HepG2 (cell line): ENCODE results near the gene MEF2D. TPM values are rescaled to one million over a fixed set of nuclear protein-coding genes. Genes with fewer than 3 reads are reported as not detected.

ENCODE experiments used
- AHDC1 ChIP-seq: sonication (generic); formaldehyde crosslinking; IDR thresholded peaks from 2 replicates; pipeline ENCODE4 v1.5.1; 2020; ENCODE audit warnings: mild to moderate bottlenecking, missing genetic modification reagents, borderline replicate concordance
- BCL3 ChIP-seq: sonication (generic); formaldehyde crosslinking; IDR thresholded peaks from 2 replicates; pipeline ENCODE4 v1.5.1; 2020; ENCODE audit warnings: mild to moderate bottlenecking, missing genetic modification reagents, moderate library complexity
- CREB1 ChIP-seq, 2 experiments: fragments of 450-650 bp in 1 of 2; IDR thresholded peaks; 2 replicates each; pipeline ENCODE4 v1.6.1; 2016 to 2017; ENCODE audit warnings: control low read depth in 1 of 2, mild to moderate bottlenecking in 1 of 2, missing compliant biosample characterization in 1 of 2, missing genetic modification characterization in 1 of 2
- CTCF ChIP-seq: sonication (generic); formaldehyde crosslinking; IDR thresholded peaks from 2 replicates; pipeline ENCODE4 v1.5.0; 2020; ENCODE audit warnings: mild to moderate bottlenecking, missing genetic modification reagents, moderate library complexity
- GMEB2 ChIP-seq: IDR thresholded peaks from 2 replicates; pipeline ENCODE4 v1.6.1; 2016; ENCODE audit warnings: missing biosample characterization, missing genetic modification reagents, low read depth
- IKZF4 ChIP-seq: sonication (generic); formaldehyde crosslinking; IDR thresholded peaks from 2 replicates; pipeline ENCODE4 v1.5.1; 2020; ENCODE audit warnings: borderline replicate concordance, mild to moderate bottlenecking, low read depth, missing genetic modification reagents; ENCODE audit errors: not compliant biosample characterization
- MBD4 ChIP-seq: IDR thresholded peaks from 2 replicates; pipeline ENCODE4 v1.6.1; 2012; ENCODE audit warnings: low read length, inconsistent platforms, borderline replicate concordance
- MTF2 ChIP-seq: sonication (generic); formaldehyde crosslinking; IDR thresholded peaks from 2 replicates; pipeline ENCODE4 v1.5.0; 2020; ENCODE audit warnings: missing genetic modification reagents, borderline replicate concordance
- NRL ChIP-seq: sonication (generic); formaldehyde crosslinking; IDR thresholded peaks from 2 replicates; pipeline ENCODE4 v1.5.0; 2020; ENCODE audit warnings: missing genetic modification reagents, mild to moderate bottlenecking, moderate library complexity, borderline replicate concordance
- PLSCR1 ChIP-seq: sonication (generic); formaldehyde crosslinking; IDR thresholded peaks from 2 replicates; pipeline ENCODE4 v1.5.0; 2020; ENCODE audit warnings: missing genetic modification reagents, mild to moderate bottlenecking, borderline replicate concordance
- SRF ChIP-seq: IDR thresholded peaks from 2 replicates; pipeline ENCODE4 v1.6.1; 2011; ENCODE audit warnings: mild to moderate bottlenecking, low read depth, low read length, moderate library complexity
- U2AF1 ChIP-seq: fragments of 200-400 bp; formaldehyde crosslinking; optimal IDR thresholded peaks from 2 replicates; pipeline ENCODE3; 2017; ENCODE audit warnings: mild to moderate bottlenecking, low read depth, low read length
- ZNF329 ChIP-seq: sonication (generic); formaldehyde crosslinking; IDR thresholded peaks from 2 replicates; pipeline ENCODE4 v1.9.0; 2021; ENCODE audit warnings: low read depth, mild to moderate bottlenecking, missing genetic modification reagents
- ZNF33A ChIP-seq: sonication (generic); formaldehyde crosslinking; IDR thresholded peaks from 2 replicates; pipeline ENCODE4 v1.5.1; 2020; ENCODE audit warnings: missing genetic modification reagents, mild to moderate bottlenecking, moderate library complexity, borderline replicate concordance
- ZNF432 ChIP-seq: sonication (generic); formaldehyde crosslinking; IDR thresholded peaks from 2 replicates; pipeline ENCODE4 v1.5.0; 2020; ENCODE audit warnings: missing genetic modification reagents, mild to moderate bottlenecking, borderline replicate concordance
- polyA plus RNA-seq, 8 experiments: library from polyadenylated mRNA; depleted of rRNA in 3 of 8; stranded (reverse) in 7 of 8; unstranded in 1 of 8; fragments of >200 nt; fragmentation: Illumina TruSeq in 4 of 8; extraction: Trizol in 4 of 8; gene quantifications; 2 replicates each; pipeline versions ENCODE4 v1.2.1 to v1.2.3, GENCODE V29; 2011 to 2016; ENCODE audit warnings: low read depth in 4 of 8, missing spikeins in 1 of 8, mixed read lengths in 1 of 8; ENCODE audit not compliant: insufficient read depth in 1 of 8
- total RNA-seq, 5 experiments: library from RNA; depleted of rRNA; stranded (reverse); fragments of >200 nt; fragmentation: Illumina TruSeq; extraction: Trizol; gene quantifications; 2 replicates each; pipeline ENCODE4 v1.2.3, GENCODE V29; 2016; ENCODE audit warnings: low read depth in 1 of 5

Gene MEF2D
- total and polyA plus RNA-seq, 2 of the 13 experiments (the other 11 are each of a cell fraction or from before 2014, with no cell fraction given), result 1.6 to 3.9 TPM

GRCh38 chr1:156471496-156472490 lies 28.8 kb downstream of the MEF2D start (continued):
- TF ChIP-seq AHDC1, result peak; percentile 96
- peak; percentile 58; the same call in 1 of the 2 replicates for TF ChIP-seq ZNF329
- peak; percentile 69; the same call in 1 of the 2 replicates for TF ChIP-seq BCL3 (CRISPR knock-in tag)
- TF ChIP-seq MBD4, result no peak; the same call in 1 of the 2 replicates
- 0 out of 2 replicates have a peak, but pooled peaks have one; percentile 5 for TF ChIP-seq CREB1 (IDR thresholded peaks at IDR 0.05)
- TF ChIP-seq CREB1 (CRISPR knock-in tag; IDR thresholded peaks at IDR 0.05), result peak; percentile 80; the same call in 1 of the 2 replicates
- TF ChIP-seq PLSCR1 (CRISPR knock-in tag), result no peak
- no peak for TF ChIP-seq IKZF4
- peak; percentile 48; the same call in 1 of the 2 replicates for TF ChIP-seq NRL
- TF ChIP-seq ZNF432 (CRISPR knock-in tag), result no peak
- TF ChIP-seq SRF, result no peak
- TF ChIP-seq MTF2, result no peak
- TF ChIP-seq GMEB2, result no peak
- TF ChIP-seq U2AF1, result peak; percentile 45
- TF ChIP-seq CTCF (CRISPR knock-in tag), result peak; percentile 40
- TF ChIP-seq ZNF33A (CRISPR knock-in tag), result no peak
